Measurements from ENCODE around the gene ZCCHC17.
"Not testable (repeated sequence)": the region's sequence is repeated elsewhere in the genome, so short reads cannot be mapped to it uniquely, and the experiment has no call there.

The ZCCHC17 gene, protein sequence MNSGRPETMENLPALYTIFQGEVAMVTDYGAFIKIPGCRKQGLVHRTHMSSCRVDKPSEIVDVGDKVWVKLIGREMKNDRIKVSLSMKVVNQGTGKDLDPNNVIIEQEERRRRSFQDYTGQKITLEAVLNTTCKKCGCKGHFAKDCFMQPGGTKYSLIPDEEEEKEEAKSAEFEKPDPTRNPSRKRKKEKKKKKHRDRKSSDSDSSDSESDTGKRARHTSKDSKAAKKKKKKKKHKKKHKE

DNA sequence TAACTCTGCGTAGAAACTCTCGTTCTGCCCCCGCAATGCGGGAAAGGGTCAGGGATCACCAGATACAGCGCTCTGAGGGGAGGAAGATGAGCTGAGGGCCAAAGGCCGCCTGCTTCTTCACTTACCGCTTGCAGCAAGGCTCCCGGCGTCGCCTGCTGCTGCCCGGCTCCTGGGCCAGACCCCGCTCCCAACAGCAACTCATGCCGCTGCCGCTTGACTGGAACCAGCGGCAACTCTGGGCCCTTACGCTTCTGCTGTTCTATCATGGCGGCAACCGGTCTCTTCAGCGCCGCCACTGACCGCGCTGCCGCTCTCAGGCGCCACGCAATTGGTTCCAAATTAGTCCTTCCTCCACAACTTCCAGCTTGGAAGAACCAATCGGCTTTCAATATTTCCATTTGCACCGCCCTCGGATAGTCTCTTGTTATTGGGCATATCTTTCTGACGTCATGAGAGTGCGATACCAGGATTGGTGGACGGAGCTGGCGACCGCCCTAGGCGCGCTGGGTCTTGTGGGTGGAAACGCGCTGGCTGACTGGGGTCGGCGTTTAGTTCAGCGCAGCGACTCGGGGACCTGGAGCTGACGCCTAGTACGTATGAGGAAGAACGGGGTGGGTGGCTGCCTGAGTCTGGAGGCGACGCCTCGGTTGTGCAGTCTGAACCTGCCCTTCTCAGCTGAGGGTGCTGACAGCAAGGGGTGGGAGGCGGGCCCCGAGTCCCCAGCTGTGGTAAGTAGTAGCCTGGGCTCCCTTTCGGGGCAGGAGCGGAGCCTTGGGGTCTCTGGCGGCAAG is at the start of gene ZCCHC17, which contains the start of gene SNRNP40:
Gene ZCCHC17, plus strand, starts transcription at position 547 of the 791 bp plus-strand sequence. CDS start 13,067 bp downstream, outside the sequence.
Gene SNRNP40, minus strand, starts transcription at position 303 of the 791 bp plus-strand sequence. Its CDS starts 37 bp downstream, at position 266.
- DNase-seq = peak; percentile 96

DNA sequence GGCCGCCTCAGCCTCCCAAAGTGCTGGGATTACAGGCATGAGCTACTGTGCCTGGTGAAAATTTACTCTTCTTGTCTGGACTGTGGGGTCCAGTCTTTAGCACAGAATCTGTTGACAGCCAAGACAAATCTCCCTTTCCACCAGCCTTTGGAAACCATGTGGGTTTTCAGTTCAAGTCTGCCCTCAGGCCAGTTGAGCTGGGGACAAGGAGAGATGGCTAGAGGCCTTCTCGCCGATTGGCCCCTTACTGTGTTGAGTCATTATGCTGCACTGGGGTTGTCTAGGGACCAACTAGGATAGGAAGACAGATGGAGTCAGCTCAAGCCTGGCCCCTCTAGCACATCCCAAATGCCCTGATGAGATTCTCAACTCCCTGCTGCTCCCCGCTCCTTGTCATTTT is 48.6 kb upstream of the ZCCHC17 start:
- DNase-seq = no peak

DNA sequence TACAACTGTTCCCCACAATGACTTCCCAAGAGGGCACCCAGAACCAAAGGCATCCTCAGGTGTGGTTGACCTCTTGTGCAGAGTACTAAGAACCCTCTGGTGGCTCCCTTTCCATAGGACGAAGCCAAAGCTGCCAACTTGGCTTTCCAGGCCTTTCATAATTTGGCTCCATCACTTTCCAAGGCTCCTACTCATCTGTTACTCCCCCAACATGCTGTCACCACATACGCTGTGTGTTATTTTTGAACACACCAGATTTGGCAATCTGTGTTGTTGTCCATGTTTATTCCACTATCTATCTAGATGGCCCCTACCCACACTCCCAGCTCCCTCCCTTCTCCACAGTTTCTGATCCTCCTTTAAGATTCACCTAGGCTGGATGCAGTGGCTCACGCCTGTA is 47.0 kb upstream of the ZCCHC17 start:
- no peak for DNase-seq

DNA sequence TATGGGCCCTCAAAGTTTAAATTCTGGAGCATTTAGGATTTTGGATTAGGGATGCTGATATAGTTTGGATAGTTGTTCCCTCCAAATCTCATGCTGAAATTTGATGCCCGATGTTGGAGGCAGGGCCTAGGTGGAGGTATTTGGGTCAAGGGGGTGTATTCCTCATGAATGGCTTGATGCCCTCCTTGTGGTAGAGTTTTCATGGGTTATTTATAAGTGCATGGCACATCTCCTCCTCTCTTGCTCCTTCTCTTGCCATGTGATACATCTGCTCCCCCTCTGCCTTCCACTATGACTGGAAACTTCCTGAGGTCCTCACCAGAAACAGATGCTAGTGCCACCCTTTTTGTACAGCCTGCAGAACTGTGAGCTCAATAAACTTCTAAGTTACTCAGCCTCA is 39.6 kb upstream of the ZCCHC17 start:
- no peak for DNase-seq

DNA sequence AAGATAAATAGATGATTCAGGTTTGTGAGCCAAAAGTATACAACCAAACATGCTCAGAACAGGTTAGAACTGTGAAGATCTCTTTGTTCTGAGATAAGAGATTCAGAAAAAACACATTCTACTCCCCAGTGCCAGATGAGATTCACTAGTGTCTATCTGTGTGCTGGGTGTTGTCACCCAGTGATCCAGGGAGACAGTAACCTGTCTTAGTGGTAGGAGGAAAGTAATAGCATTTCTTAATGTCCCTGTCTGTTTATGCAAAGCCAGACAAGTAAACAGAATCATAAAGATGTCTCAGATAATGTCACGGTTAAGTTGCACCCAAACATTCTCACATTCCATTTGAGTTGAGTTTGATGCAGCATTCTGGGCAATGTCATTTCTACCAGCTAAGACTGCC is 38.3 kb upstream of the ZCCHC17 start:
- DNase-seq = no peak

DNA sequence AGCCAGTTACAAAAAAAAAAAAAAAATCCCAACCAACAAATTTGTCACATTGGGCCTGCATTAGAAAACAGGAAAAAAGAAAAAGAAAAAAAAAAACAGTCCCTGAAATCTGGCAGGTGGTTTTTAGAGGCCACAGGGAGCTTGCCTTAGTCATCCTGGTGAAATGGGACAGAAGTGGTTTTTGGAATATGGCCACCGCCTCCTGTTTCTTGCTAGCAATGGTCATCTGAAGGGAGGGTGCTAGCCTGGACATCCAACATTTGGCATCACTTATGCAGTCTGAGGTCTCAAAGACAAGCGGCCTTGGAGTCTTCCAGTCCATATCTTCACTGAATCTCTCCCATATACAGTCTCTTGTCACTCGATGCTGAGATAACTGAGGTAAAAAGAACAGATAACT is 37.1 kb upstream of the ZCCHC17 start:
- no peak for DNase-seq

DNA sequence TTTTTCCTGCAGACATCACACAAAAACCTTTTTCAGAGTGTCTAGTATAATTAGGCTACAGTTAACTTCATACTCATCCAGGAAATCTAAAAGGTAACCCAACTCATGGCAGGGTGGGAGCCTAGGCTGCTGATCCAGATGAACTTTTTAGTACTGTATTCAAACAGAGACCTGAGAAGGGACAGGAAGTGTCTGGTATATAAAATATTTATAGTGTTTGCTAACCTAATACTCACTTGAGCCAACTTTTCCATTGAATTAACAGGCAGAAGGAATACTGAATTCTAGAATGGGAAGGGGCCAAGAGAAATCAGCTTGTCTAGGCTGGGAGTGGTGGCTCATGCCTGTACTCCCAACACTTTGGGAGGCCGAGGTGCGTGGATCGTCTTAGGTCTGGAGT is 34.9 kb upstream of the ZCCHC17 start:
- DNase-seq = no peak

DNA sequence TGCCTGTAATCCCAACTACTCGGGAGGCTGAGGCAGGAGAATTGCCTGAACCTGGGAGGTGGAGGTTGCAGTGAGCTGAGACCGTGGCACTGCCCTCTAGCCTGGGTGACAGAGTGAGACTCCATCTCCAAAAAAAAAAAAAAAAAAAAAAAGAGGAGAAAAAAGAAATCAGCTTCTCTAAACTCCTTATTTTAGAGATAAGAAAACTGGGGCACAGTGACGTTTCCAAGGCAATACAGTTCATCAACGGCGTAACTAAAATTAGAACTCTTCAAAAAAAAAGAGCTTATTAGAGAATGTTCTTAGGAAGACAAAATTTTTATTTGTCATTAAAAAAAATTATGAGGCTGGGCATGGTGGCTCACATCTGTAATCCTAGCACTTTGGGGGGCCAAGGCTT is 34.4 kb upstream of the ZCCHC17 start:
- DNase-seq = not testable (repeated sequence)

DNA sequence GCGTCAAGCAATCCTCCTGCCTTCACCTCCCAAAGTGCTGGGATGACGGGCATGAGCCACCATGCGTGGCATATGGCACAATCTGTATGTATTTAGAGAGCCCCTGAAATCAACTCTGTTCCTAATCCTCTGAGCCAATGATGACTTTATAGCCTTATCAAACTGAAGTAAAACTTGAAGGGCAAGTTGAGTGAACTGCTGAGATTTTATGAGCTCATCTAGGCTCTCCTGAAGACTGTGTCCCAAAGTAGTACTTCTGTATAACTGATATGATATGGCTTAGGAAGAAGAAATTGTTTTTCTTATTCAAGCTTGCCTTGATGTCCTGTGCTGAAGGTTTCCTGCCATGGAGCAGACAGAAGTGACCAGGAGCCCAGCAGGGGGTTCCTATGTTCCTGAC is 33.4 kb upstream of the ZCCHC17 start:
- DNase-seq = no peak

DNA sequence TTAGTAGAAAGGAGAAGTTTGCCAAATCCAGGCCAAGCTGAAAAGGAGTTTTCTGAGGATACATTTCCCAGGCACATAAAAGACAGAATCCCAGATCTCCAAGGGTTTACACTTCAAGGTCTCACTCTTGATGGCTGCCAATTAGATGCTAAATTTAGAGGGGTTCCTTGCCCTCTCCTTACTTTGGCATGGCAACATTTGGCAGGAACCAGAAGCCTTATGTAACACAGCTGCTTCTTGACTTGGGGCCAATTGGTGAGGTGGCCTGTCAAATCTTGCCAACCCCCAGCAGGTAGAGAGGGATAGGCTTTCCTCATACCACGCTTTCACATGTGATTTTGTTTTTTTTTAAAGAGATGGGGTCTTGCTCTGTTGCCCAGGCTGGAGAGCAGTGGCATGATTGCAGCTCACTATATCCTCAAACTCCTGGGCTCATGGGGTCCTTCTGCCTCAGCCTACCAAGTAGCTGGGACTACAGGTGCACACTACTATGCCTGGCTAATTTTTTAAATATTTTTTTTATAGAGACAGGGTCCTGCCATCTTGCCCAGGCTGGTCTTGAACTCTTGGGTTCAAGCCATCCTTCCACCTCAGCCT is 31.9 kb upstream of the ZCCHC17 start:
- no peak for DNase-seq

DNA sequence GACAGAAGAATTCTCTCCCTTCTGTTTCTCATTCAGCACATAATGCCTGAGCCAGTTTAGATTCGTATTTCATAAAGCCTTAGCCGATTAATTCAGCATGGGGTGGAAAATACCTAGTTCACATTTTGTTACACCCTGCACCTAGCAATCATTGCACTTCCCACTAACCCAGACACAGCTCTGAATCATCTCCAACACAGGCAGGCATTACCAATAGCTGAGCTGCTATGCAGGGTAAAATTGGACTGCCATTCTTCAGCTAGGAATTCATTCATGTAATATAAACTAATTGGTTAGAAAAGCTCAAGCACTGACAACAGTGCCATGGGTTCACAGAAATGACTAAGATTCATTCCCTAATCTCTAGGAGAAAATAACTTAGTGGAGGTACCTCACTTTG is 30.3 kb upstream of the ZCCHC17 start:
- no peak for DNase-seq

DNA sequence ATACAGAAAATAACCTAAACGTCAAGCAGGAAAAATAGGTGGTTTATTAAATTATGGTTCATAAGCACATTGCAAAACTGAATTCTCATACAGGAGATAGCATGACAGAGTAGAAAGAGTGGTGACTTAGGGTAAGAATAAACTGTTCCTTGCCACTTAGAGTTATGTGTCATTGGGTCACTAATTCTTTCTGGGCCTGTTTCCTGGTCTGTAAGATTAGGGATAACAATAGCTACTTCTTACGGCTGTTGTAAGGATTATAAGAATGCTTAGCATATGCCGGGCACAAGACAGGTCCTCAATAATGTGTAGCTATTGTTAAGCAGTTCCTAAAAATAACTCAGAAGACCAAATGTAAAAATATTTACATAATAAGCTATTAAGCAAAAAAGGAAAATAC is 24.5 kb upstream of the ZCCHC17 start:
- DNase-seq = no peak

DNA sequence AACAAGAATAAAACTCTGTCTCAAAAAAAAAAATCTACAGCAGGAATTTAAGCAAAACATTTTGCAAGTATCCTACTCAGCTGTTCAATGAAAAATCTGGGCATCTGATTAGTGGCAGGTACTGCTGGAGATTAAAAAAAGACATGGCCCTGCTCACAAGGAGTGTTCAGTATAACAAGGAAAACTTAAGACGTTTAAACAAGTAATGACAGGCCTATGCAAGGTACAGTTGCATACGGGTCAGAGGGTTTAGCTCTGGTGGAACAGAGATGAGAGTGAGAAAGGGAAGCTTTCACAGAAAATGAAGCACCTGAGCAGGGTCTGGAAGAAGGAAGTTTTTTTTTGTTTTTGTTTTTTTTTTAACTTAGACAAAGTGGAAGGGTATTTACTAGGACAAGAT is 23.2 kb upstream of the ZCCHC17 start:
- no peak for DNase-seq

DNA sequence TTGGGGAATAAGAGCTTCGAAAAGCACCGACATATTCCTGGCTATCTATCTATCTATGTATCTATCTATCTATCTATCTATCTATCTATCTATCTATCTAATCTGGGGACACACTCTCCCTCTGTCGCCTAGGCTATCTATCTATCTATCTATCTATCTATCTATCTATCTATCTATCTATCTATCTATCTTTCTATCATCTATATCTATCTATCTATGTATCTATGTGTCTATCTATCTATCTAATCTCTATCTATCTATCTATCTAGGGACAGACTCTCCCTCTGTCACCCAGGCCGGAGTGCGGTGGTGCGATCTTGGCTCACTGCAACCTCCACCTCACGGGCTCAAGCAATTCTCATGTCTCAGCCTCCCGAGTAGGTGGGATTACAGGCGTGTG is 14.4 kb upstream of the ZCCHC17 start:
- not testable (repeated sequence) for DNase-seq

DNA sequence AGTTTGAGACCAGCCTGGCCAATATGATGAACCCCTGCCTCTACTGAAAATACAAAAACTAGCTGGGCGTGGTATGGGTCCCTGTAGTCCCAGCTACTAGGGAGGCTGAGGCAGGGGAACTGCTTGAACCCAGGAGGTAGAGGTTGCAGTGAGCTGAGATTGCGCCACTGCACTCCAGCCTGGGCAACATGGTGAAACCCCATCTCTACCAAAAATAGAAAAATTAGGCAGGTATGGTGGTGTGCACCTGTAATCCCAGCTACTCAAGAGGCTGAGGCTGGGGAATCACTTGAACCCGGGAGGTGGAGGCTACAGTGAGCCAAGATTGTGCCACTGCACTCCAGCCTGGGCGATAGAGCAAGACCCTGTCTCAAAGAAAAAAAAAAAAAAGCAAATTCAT is 9.0 kb upstream of the ZCCHC17 start:
- DNase-seq = not testable (repeated sequence)

DNA sequence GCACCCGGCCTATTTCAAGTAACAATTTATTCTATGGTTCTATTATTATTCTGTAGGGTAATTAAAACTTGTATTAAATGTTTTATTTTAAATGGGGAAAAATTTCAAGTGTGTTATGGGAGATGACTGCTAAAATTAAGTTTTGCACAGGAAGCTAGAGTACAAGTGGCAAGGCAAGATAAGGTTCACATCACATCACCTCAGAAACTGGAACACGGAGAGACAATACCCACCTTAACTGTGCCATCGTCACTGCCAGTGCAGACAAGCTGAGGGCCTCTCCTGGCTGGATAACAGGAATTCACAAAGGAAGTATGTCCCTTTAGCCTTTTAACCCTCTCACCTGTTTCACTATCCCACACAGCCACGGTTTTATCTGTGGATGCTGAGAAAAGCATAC is 7.8 kb upstream of the ZCCHC17 start:
- DNase-seq = no peak

DNA sequence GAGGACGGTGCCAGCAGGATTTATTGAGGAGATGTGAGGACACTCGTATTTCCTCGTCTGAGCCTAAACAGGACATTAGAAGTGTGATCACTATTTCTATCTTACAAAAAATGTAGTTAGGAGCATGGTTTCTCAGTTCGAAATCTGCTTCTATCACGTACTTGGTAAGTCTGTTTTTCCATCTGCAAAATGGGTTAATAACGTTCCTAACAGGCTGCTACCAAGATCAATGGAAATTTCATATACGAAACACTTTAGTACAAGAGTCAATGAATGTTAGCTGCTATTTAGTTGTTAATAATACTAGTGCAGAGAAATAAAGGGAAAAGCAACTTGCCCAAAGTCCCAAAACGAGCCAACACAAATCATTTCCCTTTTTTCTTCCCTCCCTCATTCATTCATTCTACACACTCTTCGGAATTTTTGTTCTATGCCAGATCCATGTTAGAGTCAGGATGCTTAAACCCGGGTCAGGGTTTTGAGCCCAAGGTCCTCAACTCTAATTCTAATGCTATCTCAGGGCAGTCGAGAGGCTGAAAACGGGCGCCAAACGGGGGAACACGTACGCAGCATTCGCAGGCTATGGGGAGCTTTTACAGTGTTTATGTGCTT is 852 bp upstream of the ZCCHC17 start:
- DNase-seq = no peak

DNA sequence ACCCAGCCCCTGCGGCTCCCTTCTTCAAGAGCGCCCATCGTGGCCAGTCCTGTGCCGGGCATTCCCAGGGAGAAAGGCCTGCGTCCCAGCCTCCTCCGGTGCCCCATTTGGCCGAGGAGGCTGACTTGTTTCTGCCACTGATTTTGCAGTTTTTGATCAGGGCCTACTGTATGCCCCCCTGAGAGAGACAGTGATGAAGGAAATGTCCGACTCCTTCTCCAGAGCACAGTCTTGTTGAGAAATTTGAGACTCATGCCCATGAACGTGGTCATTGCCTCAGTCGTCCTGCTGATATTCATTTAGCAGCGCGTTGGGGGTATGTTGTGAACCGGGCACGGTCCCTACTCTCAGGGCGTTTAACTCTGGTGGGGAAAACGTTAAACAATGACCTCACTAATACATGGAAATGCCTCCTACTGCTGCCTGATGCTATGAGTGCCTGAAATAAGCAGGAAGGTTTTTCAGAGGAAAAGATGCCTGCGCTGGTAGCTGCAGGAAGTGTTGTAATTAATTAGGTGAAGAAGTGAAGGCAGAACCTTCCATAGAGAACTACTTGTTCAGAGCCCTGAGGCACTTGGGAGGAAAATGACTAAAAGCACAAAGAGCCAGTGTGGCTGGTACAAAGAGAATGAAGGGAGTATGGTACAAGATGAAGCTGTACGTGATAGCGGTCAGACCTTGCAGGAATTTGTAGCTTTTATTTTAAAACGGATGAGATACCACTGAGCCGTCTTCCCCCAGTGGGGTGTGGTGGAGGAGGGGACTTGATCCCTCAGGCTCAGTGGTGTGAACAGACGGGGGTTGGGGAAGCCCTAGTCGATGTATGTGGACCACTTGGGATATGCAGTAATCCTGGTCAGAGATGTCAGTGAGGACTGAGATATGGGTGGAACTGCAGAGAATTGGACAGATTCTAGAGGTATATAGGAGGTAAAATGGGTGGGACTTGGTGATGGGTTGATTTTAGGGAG is 730 bp downstream of the ZCCHC17 start:
- peak; percentile 4 for DNase-seq

DNA sequence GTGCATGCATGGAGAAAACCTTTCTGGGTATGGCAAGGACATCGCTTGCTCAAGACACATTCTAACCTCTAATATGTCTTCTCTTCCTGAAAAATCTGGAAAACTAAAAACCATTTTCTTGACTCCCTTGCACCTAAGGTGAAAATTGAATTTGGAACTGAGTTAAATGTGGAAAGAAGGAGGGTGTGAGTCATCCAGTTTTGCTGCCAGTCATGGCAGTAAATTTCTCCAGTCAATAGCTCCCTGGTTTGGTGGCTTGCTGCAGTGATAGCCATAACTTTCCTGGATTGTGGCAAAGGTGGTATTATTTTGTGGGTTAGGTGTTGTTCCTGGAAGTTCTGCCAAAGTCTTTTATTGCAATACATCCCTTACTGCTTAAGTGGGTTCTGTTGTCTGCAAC is 2.5 kb downstream of the ZCCHC17 start:
- no peak for DNase-seq

DNA sequence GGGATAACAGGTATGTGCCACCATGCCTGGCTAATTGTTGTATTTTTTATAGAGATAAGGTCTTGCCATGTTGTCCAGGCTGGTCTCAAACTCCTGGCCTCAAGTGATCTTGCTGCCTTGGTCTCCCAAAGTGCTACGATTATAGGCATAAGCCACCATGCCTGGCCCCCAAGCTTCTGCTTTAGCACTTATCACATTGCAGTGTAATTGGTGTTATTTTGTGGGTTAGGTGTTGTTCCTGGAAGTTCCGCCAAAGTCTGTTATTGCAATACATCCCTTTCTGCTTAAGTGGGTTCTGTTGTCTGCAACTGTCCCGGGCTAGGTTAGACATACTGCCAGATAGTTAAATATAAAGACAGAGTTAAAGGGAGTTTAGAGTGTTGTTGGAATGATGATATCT is 3.4 kb downstream of the ZCCHC17 start:
- no peak for DNase-seq

DNA sequence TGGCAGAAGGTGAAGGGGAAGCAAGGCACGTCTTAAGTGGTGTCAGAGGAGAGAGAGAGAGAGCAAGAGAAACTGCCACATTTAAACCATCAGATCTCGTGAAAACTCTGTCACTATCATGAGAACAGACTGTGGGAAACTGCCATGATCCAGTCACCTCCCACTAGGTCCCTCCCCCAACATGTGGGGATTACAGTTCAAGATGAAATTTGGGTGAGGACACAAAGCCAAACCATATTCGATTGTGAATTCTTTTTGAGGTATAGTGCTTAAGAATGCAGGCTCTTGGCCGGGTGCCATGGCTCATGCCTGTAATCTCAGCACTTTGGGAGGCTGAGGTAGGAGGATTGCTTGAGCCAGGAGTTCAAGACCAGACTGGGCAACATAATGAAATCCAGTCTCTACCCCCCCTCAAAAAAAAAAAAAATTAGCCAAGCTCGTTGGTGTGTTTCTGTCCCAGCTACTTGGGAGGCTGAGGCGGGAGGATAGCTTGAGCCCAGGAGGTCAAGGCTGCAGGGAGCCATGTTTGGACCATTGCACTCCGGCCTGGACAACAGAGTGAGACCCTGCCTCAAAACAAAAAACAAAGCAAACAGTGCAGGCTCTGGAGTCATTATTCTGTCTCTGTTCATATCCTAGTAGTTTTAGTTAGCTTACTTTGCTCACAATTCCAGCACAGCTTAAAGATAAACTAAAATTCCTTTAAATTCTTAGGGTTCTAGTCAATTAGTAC is 6.0 kb downstream of the ZCCHC17 start:
- DNase-seq = no peak

DNA sequence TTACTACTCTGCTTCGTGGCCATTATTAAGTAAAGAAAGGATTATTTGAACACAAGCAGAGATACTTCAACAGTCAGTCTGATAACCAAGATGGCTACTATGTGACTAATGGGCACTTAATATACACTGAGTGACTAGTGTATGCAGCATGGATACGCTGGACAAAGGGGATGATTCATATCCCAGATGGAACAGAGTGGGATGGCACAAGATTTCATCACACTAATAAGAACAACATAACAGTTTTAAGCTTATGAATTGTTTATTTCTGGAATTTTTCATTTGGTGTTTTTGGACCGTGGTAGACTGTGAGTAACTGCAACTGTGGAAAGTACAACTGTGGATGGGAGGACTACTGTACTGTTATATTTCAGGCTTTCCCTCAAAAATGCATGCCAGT is 9.4 kb downstream of the ZCCHC17 start:
- no peak for DNase-seq
